ENCODE results near the gene HPS5. TPM values are rescaled to one million over a fixed set of nuclear protein-coding genes. Genes with fewer than 3 reads are reported as not detected.
A peak's percentile ranks its signal among the peaks of the same experiment; 100 is the strongest.

The HPS5 gene
- total RNA-seq, 3 donors from 2014 or later = 9.8 to 16.6 (median 14.1) TPM

- Histone ChIP-seq H3K36me3 (ENCODE audit: low read depth) (no peaks in the 10 kb centered on the region), H3K4me1 (ENCODE audit: low read depth) (peaks cover 6% of the 10 kb centered on the region), H3K4me3 (no peak overlapping the region), H3K9me3 (no peaks in the 10 kb centered on the region)
- intact Hi-C loops (cut with DNase I, micrococcal nuclease) = loop anchor here in 1 of 2 donors (10.0 kb wide), 1 partner anchor 100 kb away; no protein-coding TSS in a partner anchor
- peak in 1 of 3 donors; percentile 70 for DNase-seq
- TF ChIP-seq CTCF (IDR thresholded peaks at IDR 0.05) = no peak
- peak; percentile 90 for ATAC-seq
Observed at GRCh38 chr11:18304745-18305144, 17.2 kb downstream of the HPS5 start.

GRCh38 chr11:18299721-18300120 lies 22.2 kb downstream of the HPS5 start:
- intact Hi-C loops (cut with DNase I, micrococcal nuclease) = loop anchor here in 1 of 2 donors (10.0 kb wide), 1 partner anchor 105 kb away; no protein-coding TSS in a partner anchor

GRCh38 chr11:18295316-18295715 lies 26.6 kb downstream of the HPS5 start:
- ATAC-seq (no peak), DNase-seq (no peak)
- TF ChIP-seq CTCF (IDR thresholded peaks at IDR 0.05) = no peak
- no peaks in the 10 kb centered on the region for H3K36me3 ChIP-seq (ENCODE audit: low read depth)
- no peaks in the 10 kb centered on the region for H3K4me1 ChIP-seq (ENCODE audit: low read depth)
- H3K4me3 ChIP-seq = no peak overlapping the region
- no peaks in the 10 kb centered on the region for H3K9me3 ChIP-seq
- intact Hi-C loops (cut with DNase I, micrococcal nuclease) = no loop called here

More at GRCh38 chr11:18299721-18300120, 22.2 kb downstream of the HPS5 start:
- Histone ChIP-seq H3K9me3 (no peaks in the 10 kb centered on the region), H3K4me1 (ENCODE audit: low read depth) (peaks cover 6% of the 10 kb centered on the region), H3K36me3 (ENCODE audit: low read depth) (no peaks in the 10 kb centered on the region), H3K4me3 (no peak overlapping the region)
- no peak for ATAC-seq
- TF ChIP-seq CTCF (IDR thresholded peaks at IDR 0.05) = no peak
- DNase-seq = no peak

GRCh38 chr11:18294862-18295261 lies 27.1 kb downstream of the HPS5 start:
- Histone ChIP-seq H3K9me3 (no peaks in the 10 kb centered on the region), H3K36me3 (ENCODE audit: low read depth) (no peaks in the 10 kb centered on the region), H3K4me1 (ENCODE audit: low read depth) (no peaks in the 10 kb centered on the region), H3K4me3 (no peak overlapping the region)
- no peak for ATAC-seq
- DNase-seq = no peak
- intact Hi-C loops (cut with DNase I, micrococcal nuclease) = no loop called here
- TF ChIP-seq CTCF (IDR thresholded peaks at IDR 0.05) = no peak

GRCh38 chr11:18288911-18289310 lies 33.0 kb downstream of the HPS5 start:
- no peaks in the 10 kb centered on the region for H3K4me1 ChIP-seq (ENCODE audit: low read depth)
- DNase-seq (no peak), ATAC-seq (no peak)
- no peak for TF ChIP-seq CTCF (IDR thresholded peaks at IDR 0.05)
- H3K4me3 ChIP-seq = no peak overlapping the region
- intact Hi-C loops (cut with DNase I, micrococcal nuclease) = no loop called here
- peaks cover 8% of the 10 kb centered on the region for H3K36me3 ChIP-seq (ENCODE audit: low read depth)
- H3K9me3 ChIP-seq = no peaks in the 10 kb centered on the region

GRCh38 chr11:18285841-18286240 lies 36.1 kb downstream of the HPS5 start:
- H3K4me1 ChIP-seq (ENCODE audit: low read depth) = no peaks in the 10 kb centered on the region
- intact Hi-C loops (cut with DNase I, micrococcal nuclease) = no loop called here

More at GRCh38 chr11:18285841-18286240, 36.1 kb downstream of the HPS5 start:
- H3K9me3 ChIP-seq = no peaks in the 10 kb centered on the region
- no peak overlapping the region for H3K4me3 ChIP-seq
- H3K36me3 ChIP-seq (ENCODE audit: low read depth) = peaks cover 8% of the 10 kb centered on the region
- DNase-seq = no peak
- ATAC-seq = no peak
- no peak for TF ChIP-seq CTCF (IDR thresholded peaks at IDR 0.05)

Data from mucosa of descending colon (tissue), 3 donors.